ENCODE measurements around the gene CDH4. TPM values are rescaled to one million over a fixed set of nuclear protein-coding genes. Genes with fewer than 3 reads are reported as not detected.
A peak's percentile ranks its signal among the peaks of the same experiment; 100 is the strongest.

CDH4 gene
- total RNA-seq, 1 experiment from 2014 or later: 5.3 TPM

DNA sequence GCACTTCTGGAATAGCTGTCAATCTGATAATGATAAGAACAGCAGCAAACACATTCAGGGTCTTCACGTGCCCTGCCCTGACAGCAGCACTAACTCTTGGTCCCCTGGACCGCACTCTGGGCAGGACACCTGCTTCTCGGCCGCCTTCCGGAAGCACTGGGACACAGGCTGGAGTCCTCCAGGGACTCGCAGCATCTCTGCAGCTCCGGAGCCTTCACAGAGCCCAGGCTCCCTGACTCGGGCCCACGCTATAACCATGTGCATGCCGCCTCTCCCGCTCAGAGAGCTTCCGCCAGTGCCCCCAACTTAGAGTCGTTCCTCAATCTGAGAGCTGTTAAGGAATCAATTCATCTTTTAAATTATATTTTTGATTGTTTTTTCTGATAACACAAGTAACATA, 436.4 kb downstream of the CDH4 start (continued):
- TF ChIP-seq, protein P1, sequence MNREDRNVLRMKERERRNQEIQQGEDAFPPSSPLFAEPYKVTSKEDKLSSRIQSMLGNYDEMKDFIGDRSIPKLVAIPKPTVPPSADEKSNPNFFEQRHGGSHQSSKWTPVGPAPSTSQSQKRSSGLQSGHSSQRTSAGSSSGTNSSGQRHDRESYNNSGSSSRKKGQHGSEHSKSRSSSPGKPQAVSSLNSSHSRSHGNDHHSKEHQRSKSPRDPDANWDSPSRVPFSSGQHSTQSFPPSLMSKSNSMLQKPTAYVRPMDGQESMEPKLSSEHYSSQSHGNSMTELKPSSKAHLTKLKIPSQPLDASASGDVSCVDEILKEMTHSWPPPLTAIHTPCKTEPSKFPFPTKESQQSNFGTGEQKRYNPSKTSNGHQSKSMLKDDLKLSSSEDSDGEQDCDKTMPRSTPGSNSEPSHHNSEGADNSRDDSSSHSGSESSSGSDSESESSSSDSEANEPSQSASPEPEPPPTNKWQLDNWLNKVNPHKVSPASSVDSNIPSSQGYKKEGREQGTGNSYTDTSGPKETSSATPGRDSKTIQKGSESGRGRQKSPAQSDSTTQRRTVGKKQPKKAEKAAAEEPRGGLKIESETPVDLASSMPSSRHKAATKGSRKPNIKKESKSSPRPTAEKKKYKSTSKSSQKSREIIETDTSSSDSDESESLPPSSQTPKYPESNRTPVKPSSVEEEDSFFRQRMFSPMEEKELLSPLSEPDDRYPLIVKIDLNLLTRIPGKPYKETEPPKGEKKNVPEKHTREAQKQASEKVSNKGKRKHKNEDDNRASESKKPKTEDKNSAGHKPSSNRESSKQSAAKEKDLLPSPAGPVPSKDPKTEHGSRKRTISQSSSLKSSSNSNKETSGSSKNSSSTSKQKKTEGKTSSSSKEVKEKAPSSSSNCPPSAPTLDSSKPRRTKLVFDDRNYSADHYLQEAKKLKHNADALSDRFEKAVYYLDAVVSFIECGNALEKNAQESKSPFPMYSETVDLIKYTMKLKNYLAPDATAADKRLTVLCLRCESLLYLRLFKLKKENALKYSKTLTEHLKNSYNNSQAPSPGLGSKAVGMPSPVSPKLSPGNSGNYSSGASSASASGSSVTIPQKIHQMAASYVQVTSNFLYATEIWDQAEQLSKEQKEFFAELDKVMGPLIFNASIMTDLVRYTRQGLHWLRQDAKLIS (CRISPR knock-in tag; IDR thresholded peaks at IDR 0.05; ENCODE audit: borderline replicate concordance): no peak
- TF ChIP-seq NFATC4 (CRISPR knock-in tag; IDR thresholded peaks at IDR 0.05): no peak
- TF ChIP-seq, protein P2, sequence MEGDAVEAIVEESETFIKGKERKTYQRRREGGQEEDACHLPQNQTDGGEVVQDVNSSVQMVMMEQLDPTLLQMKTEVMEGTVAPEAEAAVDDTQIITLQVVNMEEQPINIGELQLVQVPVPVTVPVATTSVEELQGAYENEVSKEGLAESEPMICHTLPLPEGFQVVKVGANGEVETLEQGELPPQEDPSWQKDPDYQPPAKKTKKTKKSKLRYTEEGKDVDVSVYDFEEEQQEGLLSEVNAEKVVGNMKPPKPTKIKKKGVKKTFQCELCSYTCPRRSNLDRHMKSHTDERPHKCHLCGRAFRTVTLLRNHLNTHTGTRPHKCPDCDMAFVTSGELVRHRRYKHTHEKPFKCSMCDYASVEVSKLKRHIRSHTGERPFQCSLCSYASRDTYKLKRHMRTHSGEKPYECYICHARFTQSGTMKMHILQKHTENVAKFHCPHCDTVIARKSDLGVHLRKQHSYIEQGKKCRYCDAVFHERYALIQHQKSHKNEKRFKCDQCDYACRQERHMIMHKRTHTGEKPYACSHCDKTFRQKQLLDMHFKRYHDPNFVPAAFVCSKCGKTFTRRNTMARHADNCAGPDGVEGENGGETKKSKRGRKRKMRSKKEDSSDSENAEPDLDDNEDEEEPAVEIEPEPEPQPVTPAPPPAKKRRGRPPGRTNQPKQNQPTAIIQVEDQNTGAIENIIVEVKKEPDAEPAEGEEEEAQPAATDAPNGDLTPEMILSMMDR (IDR thresholded peaks at IDR 0.05): no peak
- TF ChIP-seq, protein P3, sequence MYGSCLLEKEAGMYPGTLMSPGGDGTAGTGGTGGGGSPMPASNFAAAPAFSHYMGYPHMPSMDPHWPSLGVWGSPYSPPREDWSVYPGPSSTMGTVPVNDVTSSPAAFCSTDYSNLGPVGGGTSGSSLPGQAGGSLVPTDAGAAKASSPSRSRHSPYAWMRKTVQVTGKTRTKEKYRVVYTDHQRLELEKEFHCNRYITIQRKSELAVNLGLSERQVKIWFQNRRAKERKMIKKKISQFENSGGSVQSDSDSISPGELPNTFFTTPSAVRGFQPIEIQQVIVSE (CRISPR knock-in tag; IDR thresholded peaks at IDR 0.05; ENCODE audit: borderline replicate concordance): no peak
- TF ChIP-seq ZNF219 (CRISPR knock-in tag; IDR thresholded peaks at IDR 0.05; ENCODE audit: borderline replicate concordance): no peak
- no peak for TF ChIP-seq ETV6 (CRISPR knock-in tag; IDR thresholded peaks at IDR 0.05)
- TF ChIP-seq, protein P4, sequence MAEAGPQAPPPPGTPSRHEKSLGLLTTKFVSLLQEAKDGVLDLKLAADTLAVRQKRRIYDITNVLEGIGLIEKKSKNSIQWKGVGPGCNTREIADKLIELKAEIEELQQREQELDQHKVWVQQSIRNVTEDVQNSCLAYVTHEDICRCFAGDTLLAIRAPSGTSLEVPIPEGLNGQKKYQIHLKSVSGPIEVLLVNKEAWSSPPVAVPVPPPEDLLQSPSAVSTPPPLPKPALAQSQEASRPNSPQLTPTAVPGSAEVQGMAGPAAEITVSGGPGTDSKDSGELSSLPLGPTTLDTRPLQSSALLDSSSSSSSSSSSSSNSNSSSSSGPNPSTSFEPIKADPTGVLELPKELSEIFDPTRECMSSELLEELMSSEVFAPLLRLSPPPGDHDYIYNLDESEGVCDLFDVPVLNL (CRISPR knock-in tag; IDR thresholded peaks at IDR 0.05; ENCODE audit: borderline replicate concordance, low read depth): no peak
- TF ChIP-seq GTF2I (CRISPR knock-in tag; conservative IDR thresholded peaks at IDR 0.05): no peak
- TF ChIP-seq NR3C1 (CRISPR knock-in tag; conservative IDR thresholded peaks at IDR 0.05; ENCODE audit: low read depth): no peak
- no peak for TF ChIP-seq ELF4 (CRISPR knock-in tag; IDR thresholded peaks at IDR 0.05; ENCODE audit: low read depth)
- TF ChIP-seq FOXJ3 (CRISPR knock-in tag; IDR thresholded peaks at IDR 0.05; ENCODE audit: borderline replicate concordance): no peak
- TF ChIP-seq HMGA2 (CRISPR knock-in tag; IDR thresholded peaks at IDR 0.05): no peak
- no peak for TF ChIP-seq NR1H2 (CRISPR knock-in tag; IDR thresholded peaks at IDR 0.05)
- TF ChIP-seq, protein P5, sequence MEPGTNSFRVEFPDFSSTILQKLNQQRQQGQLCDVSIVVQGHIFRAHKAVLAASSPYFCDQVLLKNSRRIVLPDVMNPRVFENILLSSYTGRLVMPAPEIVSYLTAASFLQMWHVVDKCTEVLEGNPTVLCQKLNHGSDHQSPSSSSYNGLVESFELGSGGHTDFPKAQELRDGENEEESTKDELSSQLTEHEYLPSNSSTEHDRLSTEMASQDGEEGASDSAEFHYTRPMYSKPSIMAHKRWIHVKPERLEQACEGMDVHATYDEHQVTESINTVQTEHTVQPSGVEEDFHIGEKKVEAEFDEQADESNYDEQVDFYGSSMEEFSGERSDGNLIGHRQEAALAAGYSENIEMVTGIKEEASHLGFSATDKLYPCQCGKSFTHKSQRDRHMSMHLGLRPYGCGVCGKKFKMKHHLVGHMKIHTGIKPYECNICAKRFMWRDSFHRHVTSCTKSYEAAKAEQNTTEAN (CRISPR knock-in tag; IDR thresholded peaks at IDR 0.05): no peak

DNA sequence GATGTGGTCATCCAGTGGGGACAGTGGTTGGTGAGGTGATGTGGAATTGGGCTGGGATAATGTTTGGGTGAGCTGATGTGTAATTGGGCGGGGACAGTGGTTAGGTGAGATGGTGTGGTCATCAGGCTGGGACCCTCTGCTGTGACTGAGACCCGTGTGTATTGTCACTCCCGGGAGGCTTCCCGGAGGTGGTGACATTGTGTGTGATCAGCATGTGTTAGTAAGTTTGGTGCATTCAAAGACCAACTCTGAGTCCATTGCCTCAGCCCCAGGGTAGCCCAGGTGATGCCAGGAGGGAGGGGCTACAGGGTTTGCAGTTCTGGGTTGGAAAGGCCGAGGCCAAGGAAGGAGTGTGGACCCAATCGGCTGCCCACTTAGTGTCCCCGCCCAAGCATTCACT, 438.1 kb downstream of the CDH4 start:
- H3K27ac Mint-ChIP-seq: peak overlapping the region; percentile 30
- no peaks in the 10 kb centered on the region for H3K36me3 Mint-ChIP-seq
- peaks cover 7% of the 10 kb centered on the region; the same call in 1 of the 2 replicates for H3K9me3 Mint-ChIP-seq
- no peak overlapping the region for H3K4me3 Mint-ChIP-seq
- ChIA-PET CTCF (no interaction called here), POLR2A (no interaction called here)
- H3K4me1 Mint-ChIP-seq: no peaks in the 10 kb centered on the region
- no peak for ATAC-seq
- no peak for DNase-seq (ENCODE audit: low spot score)
- H3K27me3 Mint-ChIP-seq (ENCODE audit: low read depth): peaks cover 24% of the 10 kb centered on the region
- TF ChIP-seq, protein P6, sequence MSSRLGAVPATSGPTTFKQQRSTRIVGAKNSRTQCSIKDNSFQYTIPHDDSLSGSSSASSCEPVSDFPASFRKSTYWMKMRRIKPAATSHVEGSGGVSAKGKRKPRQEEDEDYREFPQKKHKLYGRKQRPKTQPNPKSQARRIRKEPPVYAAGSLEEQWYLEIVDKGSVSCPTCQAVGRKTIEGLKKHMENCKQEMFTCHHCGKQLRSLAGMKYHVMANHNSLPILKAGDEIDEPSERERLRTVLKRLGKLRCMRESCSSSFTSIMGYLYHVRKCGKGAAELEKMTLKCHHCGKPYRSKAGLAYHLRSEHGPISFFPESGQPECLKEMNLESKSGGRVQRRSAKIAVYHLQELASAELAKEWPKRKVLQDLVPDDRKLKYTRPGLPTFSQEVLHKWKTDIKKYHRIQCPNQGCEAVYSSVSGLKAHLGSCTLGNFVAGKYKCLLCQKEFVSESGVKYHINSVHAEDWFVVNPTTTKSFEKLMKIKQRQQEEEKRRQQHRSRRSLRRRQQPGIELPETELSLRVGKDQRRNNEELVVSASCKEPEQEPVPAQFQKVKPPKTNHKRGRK (CRISPR knock-in tag; IDR thresholded peaks at IDR 0.05; ENCODE audit: borderline replicate concordance): no peak
- TF ChIP-seq RORB (CRISPR knock-in tag; IDR thresholded peaks at IDR 0.05) (no peak), JAZF1 (CRISPR knock-in tag; IDR thresholded peaks at IDR 0.05) (no peak), GRHL2 (CRISPR knock-in tag; IDR thresholded peaks at IDR 0.05; ENCODE audit: insufficient replicate concordance, severe bottlenecking) (no peak)
- TF ChIP-seq, protein P7, sequence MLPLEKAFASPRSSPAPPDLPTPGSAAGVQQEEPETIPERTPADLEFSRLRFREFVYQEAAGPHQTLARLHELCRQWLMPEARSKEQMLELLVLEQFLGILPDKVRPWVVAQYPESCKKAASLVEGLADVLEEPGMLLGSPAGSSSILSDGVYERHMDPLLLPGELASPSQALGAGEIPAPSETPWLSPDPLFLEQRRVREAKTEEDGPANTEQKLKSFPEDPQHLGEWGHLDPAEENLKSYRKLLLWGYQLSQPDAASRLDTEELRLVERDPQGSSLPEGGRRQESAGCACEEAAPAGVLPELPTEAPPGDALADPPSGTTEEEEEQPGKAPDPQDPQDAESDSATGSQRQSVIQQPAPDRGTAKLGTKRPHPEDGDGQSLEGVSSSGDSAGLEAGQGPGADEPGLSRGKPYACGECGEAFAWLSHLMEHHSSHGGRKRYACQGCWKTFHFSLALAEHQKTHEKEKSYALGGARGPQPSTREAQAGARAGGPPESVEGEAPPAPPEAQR (CRISPR knock-in tag; IDR thresholded peaks at IDR 0.05): no peak
- TF ChIP-seq, protein P8, sequence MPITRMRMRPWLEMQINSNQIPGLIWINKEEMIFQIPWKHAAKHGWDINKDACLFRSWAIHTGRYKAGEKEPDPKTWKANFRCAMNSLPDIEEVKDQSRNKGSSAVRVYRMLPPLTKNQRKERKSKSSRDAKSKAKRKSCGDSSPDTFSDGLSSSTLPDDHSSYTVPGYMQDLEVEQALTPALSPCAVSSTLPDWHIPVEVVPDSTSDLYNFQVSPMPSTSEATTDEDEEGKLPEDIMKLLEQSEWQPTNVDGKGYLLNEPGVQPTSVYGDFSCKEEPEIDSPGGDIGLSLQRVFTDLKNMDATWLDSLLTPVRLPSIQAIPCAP (CRISPR knock-in tag; IDR thresholded peaks at IDR 0.05): no peak
- TF ChIP-seq, protein P5 (CRISPR knock-in tag; IDR thresholded peaks at IDR 0.05): no peak
- TF ChIP-seq, protein P9, sequence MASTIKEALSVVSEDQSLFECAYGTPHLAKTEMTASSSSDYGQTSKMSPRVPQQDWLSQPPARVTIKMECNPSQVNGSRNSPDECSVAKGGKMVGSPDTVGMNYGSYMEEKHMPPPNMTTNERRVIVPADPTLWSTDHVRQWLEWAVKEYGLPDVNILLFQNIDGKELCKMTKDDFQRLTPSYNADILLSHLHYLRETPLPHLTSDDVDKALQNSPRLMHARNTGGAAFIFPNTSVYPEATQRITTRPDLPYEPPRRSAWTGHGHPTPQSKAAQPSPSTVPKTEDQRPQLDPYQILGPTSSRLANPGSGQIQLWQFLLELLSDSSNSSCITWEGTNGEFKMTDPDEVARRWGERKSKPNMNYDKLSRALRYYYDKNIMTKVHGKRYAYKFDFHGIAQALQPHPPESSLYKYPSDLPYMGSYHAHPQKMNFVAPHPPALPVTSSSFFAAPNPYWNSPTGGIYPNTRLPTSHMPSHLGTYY (CRISPR knock-in tag; IDR thresholded peaks at IDR 0.05): no peak
